Thyroid gland (tissue), 4 donors: ENCODE results near the gene ATAD2B.

ENCODE experiments used
- POLR2A ChIP-seq, 2 donors: fragments of 450-650 bp; IDR thresholded peaks; one replicate each; pipeline ENCODE4 v1.6.1; 2017; ENCODE audit warnings: antibody characterized with exemption in 2 of 2, mild to moderate bottlenecking in 2 of 2, moderate library complexity in 1 of 2
- TF ChIP-seq, protein P1 (sequence below), 6 experiments: fragments of 200-600 bp in 3 of 6; fragments of 450-650 bp in 3 of 6; sonication (generic) in 3 of 6; IDR thresholded peaks; one replicate each; pipeline ENCODE4 v1.5.1; 2016 to 2019; ENCODE audit warnings: antibody characterized with exemption in 6 of 6, mild to moderate bottlenecking in 2 of 6, inconsistent platforms in 1 of 6, moderate library complexity in 1 of 6

DNA sequence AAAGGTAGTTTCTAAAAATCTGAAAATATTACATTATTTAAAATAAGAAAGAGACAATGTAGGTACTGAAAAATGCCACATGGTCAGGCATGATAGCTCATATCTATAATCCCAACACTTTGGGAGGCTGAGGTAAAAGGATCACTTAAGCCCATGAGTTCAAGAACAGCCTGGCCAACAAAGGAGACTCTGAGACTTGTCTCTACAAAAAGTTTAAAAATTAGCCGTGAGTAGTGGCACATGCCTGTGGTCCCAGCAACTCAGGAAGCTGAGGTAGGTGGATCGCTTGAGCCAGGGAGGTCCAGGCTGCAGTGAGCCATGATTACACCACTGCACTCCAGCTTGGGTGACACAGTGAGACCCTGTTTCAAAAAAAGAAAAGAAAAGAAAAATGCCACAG lies 21.8 kb downstream of the ATAD2B start:
- TF ChIP-seq, protein P1, sequence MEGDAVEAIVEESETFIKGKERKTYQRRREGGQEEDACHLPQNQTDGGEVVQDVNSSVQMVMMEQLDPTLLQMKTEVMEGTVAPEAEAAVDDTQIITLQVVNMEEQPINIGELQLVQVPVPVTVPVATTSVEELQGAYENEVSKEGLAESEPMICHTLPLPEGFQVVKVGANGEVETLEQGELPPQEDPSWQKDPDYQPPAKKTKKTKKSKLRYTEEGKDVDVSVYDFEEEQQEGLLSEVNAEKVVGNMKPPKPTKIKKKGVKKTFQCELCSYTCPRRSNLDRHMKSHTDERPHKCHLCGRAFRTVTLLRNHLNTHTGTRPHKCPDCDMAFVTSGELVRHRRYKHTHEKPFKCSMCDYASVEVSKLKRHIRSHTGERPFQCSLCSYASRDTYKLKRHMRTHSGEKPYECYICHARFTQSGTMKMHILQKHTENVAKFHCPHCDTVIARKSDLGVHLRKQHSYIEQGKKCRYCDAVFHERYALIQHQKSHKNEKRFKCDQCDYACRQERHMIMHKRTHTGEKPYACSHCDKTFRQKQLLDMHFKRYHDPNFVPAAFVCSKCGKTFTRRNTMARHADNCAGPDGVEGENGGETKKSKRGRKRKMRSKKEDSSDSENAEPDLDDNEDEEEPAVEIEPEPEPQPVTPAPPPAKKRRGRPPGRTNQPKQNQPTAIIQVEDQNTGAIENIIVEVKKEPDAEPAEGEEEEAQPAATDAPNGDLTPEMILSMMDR (IDR thresholded peaks at IDR 0.05) = no peak
- no peak for TF ChIP-seq POLR2A (IDR thresholded peaks at IDR 0.05)
